Muscle of leg (tissue), 16 donors: ENCODE measurements around the gene ACADSB. TPM values are rescaled to one million over a fixed set of nuclear protein-coding genes. Genes with fewer than 3 reads are reported as not detected.

Experiments
- DNase-seq: peaks from one replicate; pipeline ENCODE4 v3.0.0; 2013
- H3K27ac ChIP-seq: one replicate; pipeline ENCODE4 v1.5.1; 2013; ENCODE audit warnings: mild to moderate bottlenecking, low read length, control low read depth
- H3K27me3 ChIP-seq: one replicate; pipeline ENCODE4 v1.6.1; 2013; ENCODE audit warnings: low read length; ENCODE audit not compliant: control insufficient read depth, insufficient read depth
- H3K36me3 ChIP-seq: one replicate; pipeline ENCODE4 v1.6.1; 2013; ENCODE audit warnings: low read length; ENCODE audit not compliant: control insufficient read depth, insufficient read depth
- H3K4me1 ChIP-seq: one replicate; pipeline ENCODE4 v1.6.1; 2013; ENCODE audit warnings: low read length; ENCODE audit not compliant: control insufficient read depth, insufficient read depth
- H3K4me3 ChIP-seq: one replicate; pipeline ENCODE4 v1.5.1; 2013; ENCODE audit warnings: low read length, control low read depth
- H3K9me3 ChIP-seq: replicated peaks from 2 replicates; pipeline ENCODE4 v1.6.1; 2013; ENCODE audit warnings: low read depth, low read length; ENCODE audit not compliant: control insufficient read depth
- WGBS: methylation state at CpG from one replicate; pipeline ENCODE4 v1.1.5; 2013; ENCODE audit warnings: missing lambda C conversion rate; ENCODE audit not compliant: insufficient coverage; 5-methylcytosine and 5-hydroxymethylcytosine counted together
- long read RNA-seq, 11 donors: transcript quantifications; one replicate each; lab custom pipeline, GENCODE V29; 2026
- polyA plus RNA-seq, 8 donors: library from polyadenylated mRNA; unstranded; fragments of 120-200 nt; gene quantifications; one replicate each; pipeline versions ENCODE4 v1.2.1 to v1.2.3, GENCODE V29; 2013; ENCODE audit warnings: inconsistent platforms in 1 of 8, low replicate concordance in 1 of 8; ENCODE audit not compliant: insufficient read length in 8 of 8, insufficient read depth in 1 of 8
- total RNA-seq: library from RNA; stranded (reverse); fragments of 120-200 nt; gene quantifications from one replicate; pipeline ENCODE4 v1.2.4, GENCODE V29; 2013

ACADSB gene
- total RNA-seq (8.2 TPM), polyA plus RNA-seq (10 to 100 TPM in 4 of 8 donors, 1 to 10 TPM in 4; 7.6 to 12.8 (median 9.9) TPM)
- long read RNA-seq, donor 1, full-length matches to known transcripts = 1 of 1 reads
- long read RNA-seq, donor 1, partial matches to known transcripts = 0 of 1 reads
- long read RNA-seq, donor 1, other reads (novel, unspliced or antisense) = 0 of 1 reads
- long read RNA-seq, donor 2 = 0 reads
- long read RNA-seq, donor 3 = 0 reads
- long read RNA-seq, donor 4, full-length matches to known transcripts = 1 of 1 reads
- long read RNA-seq, donor 4, partial matches to known transcripts = 0 of 1 reads
- long read RNA-seq, donor 4, other reads (novel, unspliced or antisense) = 0 of 1 reads
- long read RNA-seq, donor 5, full-length matches to known transcripts = 4 of 4 reads
- long read RNA-seq, donor 5, partial matches to known transcripts = 0 of 4 reads
- long read RNA-seq, donor 5, other reads (novel, unspliced or antisense) = 0 of 4 reads
- long read RNA-seq, donor 6, full-length matches to known transcripts = 4 of 4 reads
- long read RNA-seq, donor 6, partial matches to known transcripts = 0 of 4 reads
- long read RNA-seq, donor 6, other reads (novel, unspliced or antisense) = 0 of 4 reads
- long read RNA-seq, donor 7, full-length matches to known transcripts = 2 of 2 reads
- long read RNA-seq, donor 7, partial matches to known transcripts = 0 of 2 reads
- long read RNA-seq, donor 7, other reads (novel, unspliced or antisense) = 0 of 2 reads
- long read RNA-seq, donor 8, full-length matches to known transcripts = 4 of 4 reads
- long read RNA-seq, donor 8, partial matches to known transcripts = 0 of 4 reads
- long read RNA-seq, donor 8, other reads (novel, unspliced or antisense) = 0 of 4 reads
- long read RNA-seq, donor 9, full-length matches to known transcripts = 3 of 3 reads
- long read RNA-seq, donor 9, partial matches to known transcripts = 0 of 3 reads
- long read RNA-seq, donor 9, other reads (novel, unspliced or antisense) = 0 of 3 reads
- long read RNA-seq, donor 10, full-length matches to known transcripts = 3 of 3 reads
- long read RNA-seq, donor 10, partial matches to known transcripts = 0 of 3 reads
- long read RNA-seq, donor 10, other reads (novel, unspliced or antisense) = 0 of 3 reads
- long read RNA-seq, donor 11, full-length matches to known transcripts = 2 of 2 reads
- long read RNA-seq, donor 11, partial matches to known transcripts = 0 of 2 reads
- long read RNA-seq, donor 11, other reads (novel, unspliced or antisense) = 0 of 2 reads

DNA sequence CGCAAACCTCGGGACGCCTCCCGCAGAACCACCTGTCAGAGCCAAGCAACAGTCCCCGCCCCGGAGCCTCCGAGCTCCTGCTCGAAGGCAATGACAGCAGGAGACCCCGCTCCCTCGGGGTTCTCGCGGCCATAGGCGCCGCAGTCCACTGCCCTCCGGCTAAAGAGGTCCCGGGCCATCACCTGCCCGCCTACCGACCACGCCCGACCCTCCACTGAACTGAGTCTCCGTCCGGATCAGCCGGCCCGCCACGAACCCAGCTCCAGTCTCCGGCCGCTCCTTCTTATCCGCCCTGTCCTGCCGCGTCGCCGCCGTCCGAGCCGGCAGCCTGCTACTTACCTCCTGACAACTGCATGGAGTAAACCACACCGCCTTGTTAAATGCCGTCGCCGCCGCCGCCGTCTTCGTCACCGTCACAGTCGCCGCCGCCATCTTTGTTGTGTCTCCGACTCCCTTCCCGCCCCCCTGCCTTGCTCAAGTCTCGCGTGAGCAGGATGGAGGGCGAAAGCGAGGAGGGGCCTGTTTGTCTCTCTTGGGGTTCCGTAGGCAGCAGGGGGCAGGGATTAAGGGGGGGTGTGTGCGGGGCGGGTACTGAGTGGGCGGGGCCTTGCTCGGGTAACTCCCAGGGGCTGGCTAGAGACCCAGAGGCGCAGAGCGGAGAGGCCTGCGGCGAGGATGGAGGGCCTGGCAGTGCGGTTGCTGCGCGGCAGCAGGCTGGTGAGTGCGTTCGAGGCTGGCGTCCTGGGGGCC is at the start of gene ACADSB, which contains the start of gene IKZF5:
ACADSB (plus strand) TSS at position 652 of the 750 bp plus-strand sequence; CDS start at position 676, 24 bp downstream.
IKZF5 (minus strand) TSS at position 441 of the 750 bp plus-strand sequence. CDS start 10,170 bp downstream, outside the sequence.
- Histone ChIP-seq H3K27me3 (no peaks in the 10 kb centered on the region), H3K4me1 (peaks cover 7% of the 10 kb centered on the region), H3K9me3 (no peaks in the 10 kb centered on the region), H3K36me3 (no peaks in the 10 kb centered on the region), H3K27ac (peak within 1 kb of the TSS; percentile 95), H3K4me3 (peak within 1 kb of the TSS; percentile 97)
- DNase-seq = peak; percentile 99
- WGBS = under 1% methylated on average over 66 of the region's 68 CpGs

DNA sequence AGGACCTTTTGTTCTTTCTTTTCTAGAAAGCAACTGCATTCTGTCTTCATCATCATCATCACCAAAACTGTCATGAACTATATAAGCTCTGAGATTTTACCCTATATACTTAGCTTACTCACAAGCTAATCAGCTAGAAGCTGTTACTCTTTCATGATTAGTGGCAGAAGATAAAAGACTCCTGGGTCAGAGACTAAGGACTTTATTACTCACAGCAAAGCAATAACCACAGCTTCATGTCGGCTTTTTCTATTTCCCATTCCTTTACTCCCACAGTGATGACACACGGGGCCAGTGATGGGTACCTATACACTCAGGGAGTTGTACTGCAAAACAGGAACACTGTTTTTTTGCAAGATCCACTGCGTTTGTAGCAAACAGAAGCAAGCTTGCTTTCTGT is 46.4 kb upstream of the ACADSB start:
- Histone ChIP-seq H3K9me3 (peaks cover 8% of the 10 kb centered on the region), H3K36me3 (no peaks in the 10 kb centered on the region), H3K4me1 (no peaks in the 10 kb centered on the region), H3K27ac (no peak overlapping the region), H3K4me3 (no peak overlapping the region), H3K27me3 (no peaks in the 10 kb centered on the region)
- no peak for DNase-seq
- 76% methylated on average over 2 of the region's 3 CpGs for WGBS

DNA sequence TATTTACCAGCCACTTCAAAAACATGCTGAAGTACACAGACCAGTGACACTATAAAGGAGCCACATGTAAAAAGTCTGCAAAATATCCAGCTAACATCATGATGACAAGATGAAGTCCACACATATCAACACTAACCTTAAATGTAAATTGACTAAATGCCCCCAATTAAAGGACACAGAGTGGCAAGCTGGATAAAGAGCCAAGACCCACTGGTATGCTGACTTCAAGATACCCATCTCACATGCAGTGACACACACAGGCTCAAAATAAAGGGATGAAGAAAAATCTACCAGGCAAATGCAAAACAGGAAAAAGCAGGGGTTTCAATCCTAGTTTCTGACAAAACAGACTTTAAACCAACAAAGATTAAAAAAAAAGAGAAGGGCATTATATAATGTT is 41.9 kb upstream of the ACADSB start:
- DNase-seq = no peak
- Histone ChIP-seq H3K27ac (no peak overlapping the region), H3K27me3 (no peaks in the 10 kb centered on the region), H3K36me3 (no peaks in the 10 kb centered on the region), H3K4me1 (no peaks in the 10 kb centered on the region), H3K4me3 (no peak overlapping the region), H3K9me3 (peaks cover 9% of the 10 kb centered on the region)

DNA sequence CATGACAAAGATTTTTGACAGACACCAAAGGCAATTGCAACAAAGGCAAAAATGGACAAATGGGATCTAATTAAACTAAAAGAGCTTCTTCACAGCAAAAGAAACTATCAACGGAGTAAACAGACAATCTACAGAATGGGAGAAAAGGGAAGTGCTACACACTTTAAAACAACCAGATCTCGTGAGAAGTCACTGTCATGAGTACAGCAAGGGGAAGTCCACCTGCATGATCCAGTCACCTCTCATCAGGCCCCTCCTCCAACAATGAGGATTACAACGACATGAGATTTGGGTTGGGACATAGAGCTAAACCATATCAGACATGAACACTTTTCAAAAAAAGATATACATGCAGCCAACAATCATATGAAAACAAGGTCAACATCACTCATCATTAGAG is 40.1 kb upstream of the ACADSB start:
- no peak for DNase-seq
- Histone ChIP-seq H3K4me3 (no peak overlapping the region), H3K27me3 (no peaks in the 10 kb centered on the region), H3K9me3 (peaks cover 9% of the 10 kb centered on the region), H3K4me1 (no peaks in the 10 kb centered on the region), H3K36me3 (no peaks in the 10 kb centered on the region), H3K27ac (no peak overlapping the region)
- WGBS = no CpG with 5 or more reads among the region's 3 CpGs

GRCh38 chr10:122974023-122974422 is 34.8 kb upstream of the ACADSB start:
- no peaks in the 10 kb centered on the region for H3K9me3 ChIP-seq
- H3K4me3 ChIP-seq = no peak overlapping the region
- H3K27me3 ChIP-seq = peaks cover 3% of the 10 kb centered on the region
- H3K27ac ChIP-seq = no peak overlapping the region
- DNase-seq = peak; percentile 14
- H3K36me3 ChIP-seq = no peaks in the 10 kb centered on the region
- H3K4me1 ChIP-seq = no peaks in the 10 kb centered on the region
- 100% methylated on average over 1 of the region's 5 CpGs for WGBS

- 100% methylated on average over 1 of the region's 3 CpGs for WGBS
- Histone ChIP-seq H3K4me1 (peaks cover under 1% of the 10 kb centered on the region), H3K4me3 (no peak overlapping the region), H3K27me3 (peaks cover 3% of the 10 kb centered on the region), H3K27ac (no peak overlapping the region), H3K36me3 (no peaks in the 10 kb centered on the region), H3K9me3 (no peaks in the 10 kb centered on the region)
- no peak for DNase-seq
Measured at GRCh38 chr10:122974543-122975064, 34.2 kb upstream of the ACADSB start.

GRCh38 chr10:122980209-122981065 is 28.4 kb upstream of the ACADSB start, which contains the start of gene PSTK:
PSTK (plus strand) TSS chr10:122980401; CDS start chr10:122980480, 79 bp downstream.
- 0% methylated on average over 41 of the region's 73 CpGs for WGBS
- Histone ChIP-seq H3K27ac (peak within 1 kb of the TSS; percentile 96), H3K4me3 (peak within 1 kb of the TSS; percentile 92), H3K27me3 (no peaks in the 10 kb centered on the region), H3K4me1 (peaks cover 8% of the 10 kb centered on the region), H3K9me3 (no peaks in the 10 kb centered on the region), H3K36me3 (no peaks in the 10 kb centered on the region)
- peak; percentile 97 for DNase-seq

DNA sequence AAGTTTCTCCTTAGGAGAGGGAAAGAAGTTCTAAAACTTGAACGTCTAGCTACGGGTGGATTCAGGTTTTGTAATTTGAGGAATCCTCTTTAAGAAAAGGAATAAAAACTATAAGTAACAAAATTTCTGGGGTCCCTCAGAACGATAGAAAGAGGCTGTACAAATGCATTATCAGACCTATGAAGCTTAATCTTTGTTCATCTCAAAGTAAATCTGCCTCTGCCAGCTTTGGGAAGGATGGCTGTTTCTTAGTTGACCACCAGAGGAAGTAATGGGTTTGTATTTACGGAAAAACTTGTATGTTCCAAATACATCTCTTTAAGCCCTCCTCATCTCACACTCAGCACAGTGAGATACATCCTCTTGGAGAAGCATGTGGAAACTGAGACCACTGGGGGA is 27.7 kb upstream of the ACADSB start:
- Histone ChIP-seq H3K36me3 (no peaks in the 10 kb centered on the region), H3K27me3 (no peaks in the 10 kb centered on the region), H3K9me3 (no peaks in the 10 kb centered on the region), H3K4me3 (peak overlapping the region; percentile 92), H3K27ac (peak overlapping the region; percentile 96), H3K4me1 (peaks cover 8% of the 10 kb centered on the region)
- no CpG with 5 or more reads among the region's 4 CpGs for WGBS
- peak; percentile 59 for DNase-seq
